Measurements from ENCODE around the gene RFTN1. TPM values are rescaled to one million over a fixed set of nuclear protein-coding genes. Genes with fewer than 3 reads are reported as not detected.

Gene RFTN1
- total RNA-seq, 1 donor from 2014 or later: 53.4 TPM

DNA sequence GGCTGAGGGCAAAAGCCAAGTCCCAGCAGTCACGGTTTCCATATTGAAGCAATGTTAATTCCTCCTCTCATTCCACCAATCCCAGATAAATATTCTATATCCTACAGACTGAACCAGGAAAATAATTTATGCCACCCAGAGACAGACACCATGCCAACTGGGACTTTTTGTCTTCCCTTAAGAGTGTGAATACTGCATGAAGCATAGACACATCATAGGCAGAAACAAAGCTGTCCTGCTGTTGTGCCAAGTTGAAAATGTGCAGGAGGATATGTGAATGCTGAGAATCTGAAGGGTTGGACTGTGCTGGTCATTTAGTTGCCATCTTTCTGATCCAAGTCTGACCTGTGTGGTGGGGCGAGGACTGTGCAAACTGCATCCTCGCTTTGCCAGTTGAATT lies 37.7 kb downstream of the RFTN1 start:
- H3K4me3 Mint-ChIP-seq (ENCODE audit: unreplicated experiment): no peak overlapping the region
- H3K27ac Mint-ChIP-seq (ENCODE audit: unreplicated experiment): no peak overlapping the region
- H3K4me1 Mint-ChIP-seq (ENCODE audit: low read depth): peaks cover 67% of the 10 kb centered on the region
- peaks cover 3% of the 10 kb centered on the region for H3K9me3 Mint-ChIP-seq (ENCODE audit: low read depth)
- H3K27me3 Mint-ChIP-seq (ENCODE audit: low read depth): no peaks in the 10 kb centered on the region
- H3K36me3 Mint-ChIP-seq (ENCODE audit: low read depth): peaks cover 6% of the 10 kb centered on the region
- no peak for DNase-seq (ENCODE audit: low spot score)
- TF ChIP-seq, protein P1, sequence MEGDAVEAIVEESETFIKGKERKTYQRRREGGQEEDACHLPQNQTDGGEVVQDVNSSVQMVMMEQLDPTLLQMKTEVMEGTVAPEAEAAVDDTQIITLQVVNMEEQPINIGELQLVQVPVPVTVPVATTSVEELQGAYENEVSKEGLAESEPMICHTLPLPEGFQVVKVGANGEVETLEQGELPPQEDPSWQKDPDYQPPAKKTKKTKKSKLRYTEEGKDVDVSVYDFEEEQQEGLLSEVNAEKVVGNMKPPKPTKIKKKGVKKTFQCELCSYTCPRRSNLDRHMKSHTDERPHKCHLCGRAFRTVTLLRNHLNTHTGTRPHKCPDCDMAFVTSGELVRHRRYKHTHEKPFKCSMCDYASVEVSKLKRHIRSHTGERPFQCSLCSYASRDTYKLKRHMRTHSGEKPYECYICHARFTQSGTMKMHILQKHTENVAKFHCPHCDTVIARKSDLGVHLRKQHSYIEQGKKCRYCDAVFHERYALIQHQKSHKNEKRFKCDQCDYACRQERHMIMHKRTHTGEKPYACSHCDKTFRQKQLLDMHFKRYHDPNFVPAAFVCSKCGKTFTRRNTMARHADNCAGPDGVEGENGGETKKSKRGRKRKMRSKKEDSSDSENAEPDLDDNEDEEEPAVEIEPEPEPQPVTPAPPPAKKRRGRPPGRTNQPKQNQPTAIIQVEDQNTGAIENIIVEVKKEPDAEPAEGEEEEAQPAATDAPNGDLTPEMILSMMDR (IDR thresholded peaks at IDR 0.05): no peak

DNA sequence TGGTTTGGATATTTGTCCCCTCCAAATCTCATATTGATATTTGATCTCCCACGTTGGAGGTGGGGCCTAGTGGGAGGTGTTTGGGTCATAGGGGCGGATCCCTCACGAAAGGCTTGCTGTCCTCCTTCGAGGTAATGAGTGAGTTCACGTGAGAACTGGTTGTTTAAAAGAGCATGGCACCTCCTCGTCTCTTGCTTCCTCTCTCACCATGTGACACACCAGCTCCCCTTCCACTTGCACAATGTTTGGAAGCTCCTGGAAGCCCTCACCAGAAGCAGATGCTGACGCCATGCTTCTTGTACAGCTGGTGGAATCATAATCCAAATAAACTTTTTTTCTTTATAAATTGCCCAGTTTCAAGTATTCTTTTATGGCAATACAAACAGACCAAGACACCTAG lies 38.6 kb downstream of the RFTN1 start:
- Mint-ChIP-seq H3K9me3 (ENCODE audit: low read depth) (peaks cover 10% of the 10 kb centered on the region), H3K4me3 (ENCODE audit: unreplicated experiment) (no peak overlapping the region), H3K4me1 (ENCODE audit: low read depth) (peaks cover 63% of the 10 kb centered on the region), H3K36me3 (ENCODE audit: low read depth) (peaks cover 13% of the 10 kb centered on the region), H3K27me3 (ENCODE audit: low read depth) (no peaks in the 10 kb centered on the region), H3K27ac (ENCODE audit: unreplicated experiment) (peak overlapping the region; percentile 30)
- TF ChIP-seq, protein P1 (IDR thresholded peaks at IDR 0.05): no peak
- no peak for DNase-seq (ENCODE audit: low spot score)

DNA sequence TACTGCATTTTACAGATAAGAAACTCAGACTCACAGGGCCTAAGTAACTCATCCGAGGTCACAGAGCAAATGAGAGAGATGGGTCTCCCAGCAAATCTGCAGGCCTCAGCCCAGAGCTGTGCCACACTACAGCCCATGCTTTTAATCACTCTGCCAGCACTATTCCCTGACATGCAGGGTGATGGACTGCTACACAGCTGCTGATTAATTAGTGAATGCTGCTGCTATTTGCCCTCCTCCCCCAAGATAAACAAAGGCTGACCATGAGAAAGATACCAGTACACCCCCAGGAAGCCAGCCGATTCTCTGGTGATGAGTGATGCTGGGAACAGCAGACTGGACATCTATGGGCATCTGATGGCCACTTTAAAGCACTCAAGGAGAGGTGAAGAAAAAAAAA lies 39.3 kb downstream of the RFTN1 start:
- H3K4me3 Mint-ChIP-seq (ENCODE audit: unreplicated experiment): no peak overlapping the region
- TF ChIP-seq, protein P1 (IDR thresholded peaks at IDR 0.05): no peak
- H3K36me3 Mint-ChIP-seq (ENCODE audit: low read depth): peaks cover 15% of the 10 kb centered on the region
- H3K9me3 Mint-ChIP-seq (ENCODE audit: low read depth): peaks cover 10% of the 10 kb centered on the region
- H3K4me1 Mint-ChIP-seq (ENCODE audit: low read depth): peaks cover 67% of the 10 kb centered on the region
- peak overlapping the region; percentile 70 for H3K27ac Mint-ChIP-seq (ENCODE audit: unreplicated experiment)
- no peak for DNase-seq (ENCODE audit: low spot score)
- no peaks in the 10 kb centered on the region for H3K27me3 Mint-ChIP-seq (ENCODE audit: low read depth)

DNA sequence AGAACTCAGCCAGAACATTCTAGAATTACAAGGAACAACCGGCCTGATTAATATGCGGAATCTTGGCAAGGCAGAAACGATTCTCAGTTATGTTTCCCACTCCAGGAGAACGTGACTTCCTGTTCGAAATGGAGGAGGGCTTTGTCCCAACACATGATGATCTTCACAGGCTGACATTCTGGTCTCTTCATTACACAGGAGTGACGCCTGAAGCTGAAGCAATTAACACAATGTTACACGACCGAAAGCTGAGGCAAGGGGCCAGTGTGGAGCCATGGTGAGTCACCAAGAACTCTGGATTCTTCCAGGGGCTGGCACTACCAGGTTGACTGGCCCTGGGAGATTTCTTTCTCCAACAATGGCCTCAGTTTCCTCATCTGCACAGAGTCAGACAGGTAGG lies 40.9 kb downstream of the RFTN1 start:
- Mint-ChIP-seq H3K4me1 (ENCODE audit: low read depth) (peaks cover 70% of the 10 kb centered on the region), H3K9me3 (ENCODE audit: low read depth) (peaks cover 10% of the 10 kb centered on the region), H3K27me3 (ENCODE audit: low read depth) (no peaks in the 10 kb centered on the region), H3K36me3 (ENCODE audit: low read depth) (peaks cover 15% of the 10 kb centered on the region), H3K27ac (ENCODE audit: unreplicated experiment) (no peak overlapping the region), H3K4me3 (ENCODE audit: unreplicated experiment) (no peak overlapping the region)
- DNase-seq (ENCODE audit: low spot score): no peak
- TF ChIP-seq, protein P1 (IDR thresholded peaks at IDR 0.05): no peak

DNA sequence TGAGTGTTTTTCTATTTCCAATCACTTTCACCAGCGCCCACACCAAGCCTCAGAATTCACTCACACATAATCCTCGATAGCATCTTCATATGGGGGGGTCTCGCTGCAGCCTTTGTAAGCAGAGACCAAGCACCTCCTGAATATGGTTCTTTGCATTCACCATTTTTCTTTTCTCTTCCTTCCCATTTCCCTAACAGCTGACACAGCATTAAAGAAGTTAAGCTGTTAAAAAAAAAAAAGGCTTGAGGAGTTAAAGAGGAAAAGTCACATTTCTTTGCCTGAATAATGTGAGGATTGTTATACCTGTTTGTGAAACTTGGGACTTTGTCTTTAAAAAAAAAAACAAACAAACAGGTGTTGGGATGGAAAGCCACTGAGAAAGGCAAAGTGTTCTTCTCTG lies 41.6 kb downstream of the RFTN1 start:
- TF ChIP-seq, protein P1 (IDR thresholded peaks at IDR 0.05): no peak
- Mint-ChIP-seq H3K36me3 (ENCODE audit: low read depth) (peaks cover 17% of the 10 kb centered on the region), H3K27ac (ENCODE audit: unreplicated experiment) (no peak overlapping the region), H3K27me3 (ENCODE audit: low read depth) (no peaks in the 10 kb centered on the region), H3K9me3 (ENCODE audit: low read depth) (peaks cover 10% of the 10 kb centered on the region), H3K4me1 (ENCODE audit: low read depth) (peaks cover 68% of the 10 kb centered on the region), H3K4me3 (ENCODE audit: unreplicated experiment) (no peak overlapping the region)
- DNase-seq (ENCODE audit: low spot score): no peak
